Thyroid gland (tissue), 4 donors: Measurements from ENCODE around the gene PRDX1.

Experiments
- CTCF ChIP-seq, 6 experiments: fragments of 200-600 bp in 3 of 6; fragments of 450-650 bp in 3 of 6; sonication (generic) in 3 of 6; IDR thresholded peaks; one replicate each; pipeline ENCODE4 v1.5.1; 2016 to 2019; ENCODE audit warnings: antibody characterized with exemption in 6 of 6, mild to moderate bottlenecking in 2 of 6, inconsistent platforms in 1 of 6, moderate library complexity in 1 of 6
- POLR2A ChIP-seq, 2 donors: fragments of 450-650 bp; IDR thresholded peaks; one replicate each; pipeline ENCODE4 v1.6.1; 2017; ENCODE audit warnings: antibody characterized with exemption in 2 of 2, mild to moderate bottlenecking in 2 of 2, moderate library complexity in 1 of 2

- TF ChIP-seq CTCF (IDR thresholded peaks at IDR 0.05) = peak in 1 of 6 experiments; percentile 23
- peak in 1 of 2 donors; percentile 79 for TF ChIP-seq POLR2A (IDR thresholded peaks at IDR 0.05)
Observed at GRCh38 chr1:45550401-45551351, 29.0 kb upstream of the PRDX1 start, which contains the start of gene AKR1A1.
